Left ventricle myocardium superior (tissue), 1 donor: Measurements from ENCODE around the gene CBX1. TPM values are rescaled to one million over a fixed set of nuclear protein-coding genes. Genes with fewer than 3 reads are reported as not detected.
A peak's percentile ranks its signal among the peaks of the same experiment; 100 is the strongest.

Source experiments
- microRNA-seq: library from miRNA; unstranded; fragments of <30 nt; microRNA quantifications from one replicate; pipeline ENCODE4 v1.2.0, GENCODE V29; 2020; ENCODE audit warnings: borderline number of aligned reads
- total RNA-seq: library from RNA; stranded (reverse); fragmentation: NEBNext Ultra II Directional; extraction: Animal tissue kit (Norgen Biotek cat#: 25700); gene quantifications from one replicate; pipeline ENCODE4 v1.2.1, GENCODE V29; 2021
- donor health status: DM: no; HTN: yes; CAD: no; lungs with severe emphysema.

The CBX1 gene
- total RNA-seq, 1 donor from 2014 or later, result 37.9 TPM

Small RNAs within 50 kb of the gene (microRNA-seq; reads per million reads assigned to microRNA genes)
- 1,279 reads per million, percentile 80 among the genes with 10 or more reads in this experiment for gene MIR152

Other genes starting within 250 kb of the CBX1 start
- 14.1 TPM for gene SP2, start 205.2 kb downstream of the CBX1 start, total RNA-seq
- 31.3 TPM for gene PNPO, start 159.9 kb downstream of the CBX1 start, total RNA-seq
- gene PRR15L, start 143.6 kb downstream of the CBX1 start, total RNA-seq, result not detected
- gene CDK5RAP3, start 130.4 kb downstream of the CBX1 start, total RNA-seq, result 50.8 TPM
- 58.2 TPM for gene COPZ2, start 63.7 kb downstream of the CBX1 start, total RNA-seq
- gene NFE2L1, start 53.1 kb downstream of the CBX1 start, total RNA-seq, result 886 TPM
- 11.1 TPM for gene SNX11, start 6.3 kb upstream of the CBX1 start, total RNA-seq